ENCODE results near the gene TRAPPC3L. TPM values are rescaled to one million over a fixed set of nuclear protein-coding genes. Genes with fewer than 3 reads are reported as not detected.

The TRAPPC3L gene
- total and polyA plus RNA-seq, 2 of the 13 experiments (the other 11 are each of a cell fraction or from before 2014, with no cell fraction given) = not detected

GRCh38 chr6:116550796-116551195 lies 5.3 kb upstream of the TRAPPC3L start (continued):
- TF ChIP-seq ZBTB46 (CRISPR knock-in tag; IDR thresholded peaks at IDR 0.05; ENCODE audit: borderline replicate concordance) (no peak), SMAD3 (CRISPR knock-in tag; IDR thresholded peaks at IDR 0.05) (0 out of 2 replicates have a peak, but pooled peaks have one; percentile 40), ETS1 (CRISPR knock-in tag; IDR thresholded peaks at IDR 0.05) (no peak), ATF7-NPFF (CRISPR knock-in tag; IDR thresholded peaks at IDR 0.05; ENCODE audit: low read depth) (no peak), NAIF1 (CRISPR knock-in tag; IDR thresholded peaks at IDR 0.05; ENCODE audit: borderline replicate concordance) (no peak), ZBTB14 (CRISPR knock-in tag; IDR thresholded peaks at IDR 0.05) (no peak), CSRNP2 (CRISPR knock-in tag; conservative IDR thresholded peaks at IDR 0.05; ENCODE audit: low read depth) (no peak), WIZ (CRISPR knock-in tag; IDR thresholded peaks at IDR 0.05) (no peak), ZNF740 (CRISPR knock-in tag; IDR thresholded peaks at IDR 0.05) (no peak), NFATC3 (CRISPR knock-in tag; IDR thresholded peaks at IDR 0.05) (no peak), MTA3 (CRISPR knock-in tag; IDR thresholded peaks at IDR 0.05) (no peak), ZNF644 (CRISPR knock-in tag; IDR thresholded peaks at IDR 0.05; ENCODE audit: low read depth) (no peak), BCLAF1 (IDR thresholded peaks at IDR 0.05) (no peak), HMG20A (CRISPR knock-in tag; IDR thresholded peaks at IDR 0.05; ENCODE audit: borderline replicate concordance) (peak; percentile 75; the same call in 1 of the 2 replicates), LRRFIP1 (CRISPR knock-in tag; conservative IDR thresholded peaks at IDR 0.05) (no peak), SRF (IDR thresholded peaks at IDR 0.05; ENCODE audit: low read depth, low read length) (no peak), ATF3 (CRISPR knock-in tag; IDR thresholded peaks at IDR 0.05) (no peak), SOX6 (IDR thresholded peaks at IDR 0.05) (no peak), SOX6 (CRISPR knock-in tag; IDR thresholded peaks at IDR 0.05) (peak; percentile 81)

All from HepG2 (cell line).